Measurements from ENCODE around the gene TREH. TPM values are rescaled to one million over a fixed set of nuclear protein-coding genes. Genes with fewer than 3 reads are reported as not detected.

Gene TREH
- total RNA-seq, 2 experiments from 2014 or later = not detected

DNA sequence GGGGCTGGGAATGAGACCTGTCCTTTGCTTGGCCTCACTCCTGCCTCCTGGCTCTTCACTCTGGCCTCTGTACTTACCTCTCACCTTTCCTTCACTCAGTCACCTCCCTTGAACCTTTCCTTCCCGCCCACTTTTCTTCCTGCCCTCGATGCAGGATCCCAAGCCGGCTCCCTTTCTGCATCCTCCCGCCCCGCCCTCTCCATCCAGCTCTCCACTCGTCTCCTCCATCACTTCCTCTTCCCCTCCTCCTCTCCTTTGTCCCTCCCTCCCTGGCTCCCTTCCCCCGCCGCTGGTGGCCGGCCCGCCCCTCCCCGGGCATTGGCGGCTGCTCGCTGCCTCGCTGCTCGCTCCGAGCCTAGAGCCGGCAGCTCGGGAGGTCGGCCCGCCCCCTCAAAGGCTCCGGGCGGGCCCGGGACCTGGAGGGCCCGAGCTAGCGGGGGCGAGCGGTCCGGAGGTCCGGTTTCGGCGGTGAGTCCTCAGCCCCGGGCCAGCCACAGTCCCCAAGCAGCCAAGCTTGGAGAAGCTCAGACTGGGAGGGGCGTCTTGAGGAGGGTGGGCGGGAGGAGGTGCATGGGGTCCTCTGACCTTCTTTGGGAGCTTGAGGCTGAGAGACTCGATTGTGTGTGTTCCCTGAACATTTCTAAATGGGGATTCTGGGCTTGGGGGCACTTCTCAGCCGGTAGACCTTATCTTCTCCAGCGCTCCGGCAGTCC is 58.2 kb downstream of the TREH start:
- Histone ChIP-seq H3K4me1 (ENCODE audit: insufficient read depth, low read length, poor library complexity, severe bottlenecking) (no peaks in the 10 kb centered on the region), H3K79me2 (ENCODE audit: insufficient read depth, low read depth, low read length) (no peaks in the 10 kb centered on the region), H3K4me2 (ENCODE audit: low read length) (peak overlapping the region; percentile 33; the same call in 1 of the 2 replicates), H3K4me3 (ENCODE audit: low read depth, low read length, poor library complexity, severe bottlenecking) (no peak overlapping the region), H3K36me3 (ENCODE audit: insufficient read depth, low read length) (no peaks in the 10 kb centered on the region), H3K9me2 (ENCODE audit: insufficient read depth, low read length) (no peaks in the 10 kb centered on the region), H3K9me3 (ENCODE audit: low read length) (no peaks in the 10 kb centered on the region), H2AFZ (ENCODE audit: low read length) (no peak overlapping the region), H3K27ac (ENCODE audit: low read depth, low read length, poor library complexity, severe bottlenecking) (no peak overlapping the region), H4K20me1 (ENCODE audit: insufficient read depth, low read length) (no peaks in the 10 kb centered on the region)
- BruUV-seq (replicated peaks) = no TSS peak
- ChIA-PET POLR2A (interaction anchor here (0.6 kb wide), 1 partner anchor 158 kb away, joined by 3 read pairs; no protein-coding TSS in a partner anchor), CTCF (ENCODE audit: unreplicated experiment) (interaction anchor here (0.5 to 0.8 kb wide), 3 partner anchors 12 to 68 kb away, joined by 3 to 6 read pairs (median 6); no protein-coding TSS in a partner anchor)
- DNase-seq (ENCODE audit: low spot score) = no peak
- TF ChIP-seq EZH2phosphoT487 (IDR thresholded peaks at IDR 0.05; ENCODE audit: borderline replicate concordance, low read depth, low read length) (no peak), CTCF (conservative IDR thresholded peaks at IDR 0.05; ENCODE audit: low read length) (no peak)
- intact Hi-C loops (cut with micrococcal nuclease; ENCODE audit: unreplicated experiment) = no loop called here

GRCh38 chr11:118620529-118621070 is 58.9 kb downstream of the TREH start:
- Histone ChIP-seq H2AFZ (ENCODE audit: low read length) (no peak overlapping the region), H3K36me3 (ENCODE audit: insufficient read depth, low read length) (no peaks in the 10 kb centered on the region), H3K4me3 (ENCODE audit: low read depth, low read length, poor library complexity, severe bottlenecking) (no peak overlapping the region), H3K4me1 (ENCODE audit: insufficient read depth, low read length, poor library complexity, severe bottlenecking) (no peaks in the 10 kb centered on the region), H3K9me3 (ENCODE audit: low read length) (no peaks in the 10 kb centered on the region), H4K20me1 (ENCODE audit: insufficient read depth, low read length) (no peaks in the 10 kb centered on the region), H3K4me2 (ENCODE audit: low read length) (peak overlapping the region; percentile 33; the same call in 1 of the 2 replicates), H3K79me2 (ENCODE audit: insufficient read depth, low read depth, low read length) (no peaks in the 10 kb centered on the region), H3K9me2 (ENCODE audit: insufficient read depth, low read length) (no peaks in the 10 kb centered on the region), H3K27ac (ENCODE audit: low read depth, low read length, poor library complexity, severe bottlenecking) (no peak overlapping the region)
- TF ChIP-seq CTCF (conservative IDR thresholded peaks at IDR 0.05; ENCODE audit: low read length) (no peak), EZH2phosphoT487 (IDR thresholded peaks at IDR 0.05; ENCODE audit: borderline replicate concordance, low read depth, low read length) (no peak)
- BruUV-seq (replicated peaks) = no TSS peak
- intact Hi-C loops (cut with micrococcal nuclease; ENCODE audit: unreplicated experiment) = no loop called here
- no peak for DNase-seq (ENCODE audit: low spot score)
- CTCF ChIA-PET (ENCODE audit: unreplicated experiment) = no interaction called here
- POLR2A ChIA-PET = interaction anchor here (0.6 kb wide), 1 partner anchor 157 kb away, joined by 3 read pairs; no protein-coding TSS in a partner anchor
